IMR-90 (cell line): ENCODE measurements around the gene SLC25A44. TPM values are rescaled to one million over a fixed set of nuclear protein-coding genes. Genes with fewer than 3 reads are reported as not detected.

Experiments
- ATAC-seq: fragments of 200-7000 bp; cut with Tn5 transposase; 2 replicates; pipeline ENCODE4 v1.9.1; 2020; ENCODE audit warnings: low read depth, mild to moderate bottlenecking, moderate library complexity
- BruUV-seq: library from RNA; stranded (reverse); fragments of 400-500 nt; replicated peaks from 2 replicates; lab custom pipeline; 2021; lab: Mats Ljungman, UMichigan
- CTCF ChIA-PET: fragments of 300-600 bp; formaldehyde crosslinking; extraction: SDS; loops from one replicate; lab custom pipeline; 2021; ENCODE audit warnings: antibody characterized with exemption; lab: Yijun Ruan, JAX
- POLR2A ChIA-PET: fragments of 300-600 bp; sonication (Branson Sonifier 250); formaldehyde crosslinking; loops from one replicate; lab custom pipeline; 2022; ENCODE audit warnings: antibody characterized with exemption; ENCODE audit not compliant: unreplicated experiment; lab: Charles Lee
- DNase-seq: peaks from one replicate; pipeline ENCODE4 v3.0.0; 2013
- H2AFZ ChIP-seq: replicated peaks from 2 replicates; pipeline ENCODE3; 2013; ENCODE audit warnings: low read length, mild to moderate bottlenecking; ENCODE audit not compliant: poor library complexity
- H2AK5ac ChIP-seq: 2 replicates; pipeline ENCODE4 v1.6.1; 2013; ENCODE audit warnings: low read depth, low read length, inconsistent platforms
- H2AK9ac ChIP-seq: replicated peaks from 2 replicates; pipeline ENCODE3; 2013; ENCODE audit warnings: mild to moderate bottlenecking, low read depth, low read length, moderate library complexity; ENCODE audit not compliant: poor library complexity
- H2BK120ac ChIP-seq: 2 replicates; pipeline ENCODE4 v1.6.1; 2013; ENCODE audit warnings: low read depth, low read length, inconsistent platforms
- H2BK15ac ChIP-seq: 3 replicates; pipeline ENCODE4 v1.6.1; 2013; ENCODE audit warnings: low read depth, low read length, inconsistent platforms
- H2BK20ac ChIP-seq: 2 replicates; pipeline ENCODE4 v1.6.1; 2013; ENCODE audit warnings: low read depth, mild to moderate bottlenecking, inconsistent platforms, low read length, moderate library complexity
- H2BK5ac ChIP-seq: 2 replicates; pipeline ENCODE4 v1.6.1; 2013; ENCODE audit warnings: mild to moderate bottlenecking, low read depth, low read length, inconsistent platforms; ENCODE audit not compliant: poor library complexity, severe bottlenecking
- H3K14ac ChIP-seq: replicated peaks from 2 replicates; pipeline ENCODE4 v1.6.1; 2013; ENCODE audit warnings: low read depth, low read length, inconsistent platforms
- H3K18ac ChIP-seq: 2 replicates; pipeline ENCODE4 v1.6.1; 2013; ENCODE audit warnings: low read depth, low read length, control low read depth
- H3K23ac ChIP-seq: 2 replicates; pipeline ENCODE4 v1.6.1; 2013; ENCODE audit warnings: low read depth, low read length, inconsistent platforms
- H3K27ac ChIP-seq: 2 replicates; pipeline ENCODE4 v1.5.1; 2013; ENCODE audit warnings: mild to moderate bottlenecking, control low read depth, low read length; ENCODE audit not compliant: insufficient read depth
- H3K27me3 ChIP-seq: 2 replicates; pipeline ENCODE4 v1.6.1; 2013; ENCODE audit warnings: low read length; ENCODE audit not compliant: control insufficient read depth, insufficient read depth
- H3K36me3 ChIP-seq: 2 replicates; pipeline ENCODE4 v1.6.1; 2013; ENCODE audit warnings: low read length, mixed read lengths; ENCODE audit not compliant: control insufficient read depth, insufficient read depth
- H3K4ac ChIP-seq: 2 replicates; pipeline ENCODE4 v1.6.1; 2013; ENCODE audit warnings: low read depth, low read length, inconsistent platforms
- H3K4me1 ChIP-seq: 2 replicates; pipeline ENCODE4 v1.6.1; 2013; ENCODE audit warnings: low read length, mixed read lengths; ENCODE audit not compliant: control insufficient read depth, insufficient read depth
- H3K4me2 ChIP-seq: 2 replicates; pipeline ENCODE4 v1.6.1; 2013; ENCODE audit warnings: low read depth, mild to moderate bottlenecking, control low read depth, low read length, moderate library complexity
- H3K4me3 ChIP-seq: 2 replicates; pipeline ENCODE4 v1.5.1; 2013; ENCODE audit warnings: low read depth, mild to moderate bottlenecking, control low read depth, low read length, moderate library complexity; ENCODE audit not compliant: insufficient read depth
- H3K56ac ChIP-seq: 2 replicates; pipeline ENCODE4 v1.6.1; 2013; ENCODE audit warnings: low read length, inconsistent platforms; ENCODE audit not compliant: insufficient read depth; ENCODE audit errors: extremely low read depth
- H3K79me1 ChIP-seq, 2 experiments: 2 replicates each; pipeline ENCODE4 v1.6.1; 2013; ENCODE audit warnings: low read length in 2 of 2, inconsistent platforms in 1 of 2, low read depth in 1 of 2
- H3K9ac ChIP-seq: 2 replicates; pipeline ENCODE4 v1.6.1; 2013; ENCODE audit warnings: low read depth, low read length, control low read depth
- H3K9me1 ChIP-seq: 2 replicates; pipeline ENCODE4 v1.6.1; 2013; ENCODE audit warnings: low read length, inconsistent platforms; ENCODE audit not compliant: insufficient read depth
- H3K9me3 ChIP-seq: 2 replicates; pipeline ENCODE4 v1.6.1; 2013; ENCODE audit warnings: low read length; ENCODE audit not compliant: control insufficient read depth, insufficient read depth
- H4K20me1 ChIP-seq: 2 replicates; pipeline ENCODE4 v1.6.1; 2013; ENCODE audit warnings: low read length, inconsistent platforms; ENCODE audit not compliant: insufficient read depth
- H4K5ac ChIP-seq: 2 replicates; pipeline ENCODE4 v1.6.1; 2013; ENCODE audit warnings: mild to moderate bottlenecking, low read depth, low read length, control low read depth
- H4K8ac ChIP-seq, 2 experiments: 2 replicates each; pipeline ENCODE4 v1.6.1; 2013; ENCODE audit warnings: low read depth in 2 of 2, low read length in 2 of 2, control low read depth in 1 of 2, inconsistent platforms in 1 of 2
- H4K91ac ChIP-seq: 2 replicates; pipeline ENCODE4 v1.6.1; 2013; ENCODE audit warnings: low read depth, low read length, inconsistent platforms; ENCODE audit not compliant: insufficient read depth
- BHLHE40 ChIP-seq: fragments of 150-350 bp; IDR thresholded peaks from 2 replicates; pipeline ENCODE4 v1.6.1; 2016; ENCODE audit warnings: mild to moderate bottlenecking, low read depth, low read length
- CEBPB ChIP-seq: IDR thresholded peaks from 2 replicates; pipeline ENCODE4 v1.6.1; 2012; ENCODE audit warnings: low read depth, low read length, improper control_type of control experiment
- CHD1 ChIP-seq: IDR thresholded peaks from 2 replicates; pipeline ENCODE4 v1.6.1; 2012; ENCODE audit warnings: low read depth, low read length, improper control_type of control experiment
- CTCF ChIP-seq: conservative IDR thresholded peaks from 2 replicates; pipeline ENCODE4 v1.5.1; 2012; ENCODE audit warnings: mild to moderate bottlenecking, low read depth, low read length, improper control_type of control experiment
- ELK1 ChIP-seq: fragments of 150-350 bp; IDR thresholded peaks from 2 replicates; pipeline ENCODE4 v1.6.1; 2016; ENCODE audit warnings: low read depth, mild to moderate bottlenecking, low read length, moderate library complexity, borderline replicate concordance
- FOS ChIP-seq: fragments of 150-350 bp; IDR thresholded peaks from 2 replicates; pipeline ENCODE4 v1.6.1; 2016; ENCODE audit warnings: low read depth, low read length
- MAZ ChIP-seq: IDR thresholded peaks from 2 replicates; pipeline ENCODE4 v1.6.1; 2012; ENCODE audit warnings: low read depth, mild to moderate bottlenecking, low read length, improper control_type of control experiment, moderate library complexity, borderline replicate concordance
- MXI1 ChIP-seq: IDR thresholded peaks from 2 replicates; pipeline ENCODE4 v1.6.1; 2012; ENCODE audit warnings: low read depth, mild to moderate bottlenecking, low read length, moderate library complexity, borderline replicate concordance
- POLR2A ChIP-seq: IDR thresholded peaks from 2 replicates; pipeline ENCODE4 v1.6.1; 2012; ENCODE audit warnings: mild to moderate bottlenecking, low read depth, low read length
- RCOR1 ChIP-seq: IDR thresholded peaks from 2 replicates; pipeline ENCODE4 v1.6.1; 2012; ENCODE audit warnings: mild to moderate bottlenecking, low read length, improper control_type of control experiment; ENCODE audit not compliant: insufficient replicate concordance
- RFX5 ChIP-seq: IDR thresholded peaks from 2 replicates; pipeline ENCODE4 v1.8.0; 2012; ENCODE audit warnings: low read depth, mild to moderate bottlenecking, low read length, moderate library complexity
- SMC3 ChIP-seq: fragments of 150-350 bp; IDR thresholded peaks from 2 replicates; pipeline ENCODE4 v1.6.1; 2016; ENCODE audit warnings: low read depth, mild to moderate bottlenecking, antibody characterized with exemption, low read length, moderate library complexity
- USF2 ChIP-seq: fragments of 150-350 bp; IDR thresholded peaks from 2 replicates; pipeline ENCODE4 v1.6.1; 2017; ENCODE audit warnings: mild to moderate bottlenecking, antibody characterized with exemption, low read length, low read depth
- WGBS, 2 experiments: methylation state at CpG; one replicate each; pipeline versions ENCODE4 v1.1.5 to v1.1.7; 2013; ENCODE audit warnings: missing lambda C conversion rate in 2 of 2; ENCODE audit not compliant: insufficient read length in 1 of 2; ENCODE audit errors: extremely low coverage in 2 of 2; 5-methylcytosine and 5-hydroxymethylcytosine counted together
- dilution Hi-C: fragments of 300-500 bp; cut with HindIII; formaldehyde crosslinking; loops from one replicate; pipeline ENCODE4 v1.14.3; 2018; ENCODE audit warnings: low sequenced_read_pairs; ENCODE audit not compliant: unreplicated experiment
- in situ Hi-C: fragments of 300-500 bp; cut with MboI; formaldehyde crosslinking; loops from 3 replicates; pipeline ENCODE4 v1.14.3; 2019; ENCODE audit warnings: low sequenced_read_pairs, inconsistent platforms, mixed read lengths
- intact Hi-C: fragments of 100-400 bp; cut with micrococcal nuclease; formaldehyde crosslinking; loops from 2 replicates; pipeline ENCODE4 v1.10.0; 2022
- polyA plus RNA-seq, 3 experiments: library from polyadenylated mRNA; depleted of rRNA; stranded (reverse); fragments of >200 nt; gene quantifications; 2 replicates each; pipeline ENCODE4 v1.2.3, GENCODE V29; 2012; ENCODE audit warnings: low replicate concordance in 1 of 3
- total RNA-seq: library from RNA; depleted of rRNA; stranded (reverse); fragments of >200 nt; gene quantifications from 2 replicates; pipeline ENCODE4 v1.2.3, GENCODE V29; 2012

The SLC25A44 gene
- total and polyA plus RNA-seq, 2 of the 4 experiments (the other 2 are of a cell fraction), result 12.7 to 20.2 TPM

- H3K9me3 ChIP-seq, result no peaks in the 10 kb centered on the region
- peaks cover 15 to 64% of the 10 kb centered on the region in 2 experiments; a peak in 3 of 4 replicates for H3K79me1 ChIP-seq
- ATAC-seq (no peak; the same call in 1 of the 2 replicates), DNase-seq (no peak)
- dilution Hi-C loops, result no loop called here
- ChIA-PET CTCF (no interaction called here), POLR2A (no interaction called here)
- H2AK9ac ChIP-seq, result no peak overlapping the region
- H4K91ac ChIP-seq, result no peak overlapping the region
- no peak overlapping the region for H2BK120ac ChIP-seq
- no peak overlapping the region for H3K27ac ChIP-seq
- H3K14ac ChIP-seq, result no peak overlapping the region
- no peak overlapping the region for H2BK20ac ChIP-seq
- H3K9ac ChIP-seq, result no peak overlapping the region
- 83% methylated on average over 2 of the region's 3 CpGs; no CpG with 5 or more reads in 1 of the 2 experiments for WGBS, 2 experiments
- H3K56ac ChIP-seq, result no peak overlapping the region
- H3K4ac ChIP-seq, result no peak overlapping the region
- H3K23ac ChIP-seq, result no peak overlapping the region
- peaks cover 3% of the 10 kb centered on the region for H3K4me1 ChIP-seq
- no peak overlapping the region for H4K8ac ChIP-seq
- no peak overlapping the region for H4K5ac ChIP-seq
- H3K36me3 ChIP-seq, result peaks cover 13% of the 10 kb centered on the region
- H2BK15ac ChIP-seq, result no peak overlapping the region
- no peak overlapping the region for H3K4me2 ChIP-seq
- in situ Hi-C loops, result no loop called here
- intact Hi-C loops, result no loop called here
- TF ChIP-seq CEBPB (no peak), POLR2A (no peak), ELK1 (no peak), MXI1 (no peak), RFX5 (no peak), USF2 (no peak), FOS (no peak), MAZ (no peak), SMC3 (no peak), RCOR1 (no peak), CTCF (no peak), CHD1 (no peak), BHLHE40 (no peak)
- BruUV-seq, result no TSS peak
- no peaks in the 10 kb centered on the region for H3K27me3 ChIP-seq
- no peak overlapping the region for H3K4me3 ChIP-seq
- H2BK5ac ChIP-seq, result no peak overlapping the region
- peaks cover 9% of the 10 kb centered on the region for H3K9me1 ChIP-seq
- no peak overlapping the region for H3K18ac ChIP-seq
- no peak overlapping the region for H2AFZ ChIP-seq
- peaks cover 8% of the 10 kb centered on the region; the same call in 1 of the 2 replicates for H4K20me1 ChIP-seq
- H2AK5ac ChIP-seq, result no peak overlapping the region
Measured at GRCh38 chr1:156204686-156205085, 10.8 kb downstream of the SLC25A44 start.
